Right kidney (tissue), 1 donor: ENCODE results near the gene DNAJC4.

Experiments
- DNase-seq: peaks from one replicate; pipeline ENCODE4 v3.0.0-alpha.2; 2016

DNAJC4 gene

DNA sequence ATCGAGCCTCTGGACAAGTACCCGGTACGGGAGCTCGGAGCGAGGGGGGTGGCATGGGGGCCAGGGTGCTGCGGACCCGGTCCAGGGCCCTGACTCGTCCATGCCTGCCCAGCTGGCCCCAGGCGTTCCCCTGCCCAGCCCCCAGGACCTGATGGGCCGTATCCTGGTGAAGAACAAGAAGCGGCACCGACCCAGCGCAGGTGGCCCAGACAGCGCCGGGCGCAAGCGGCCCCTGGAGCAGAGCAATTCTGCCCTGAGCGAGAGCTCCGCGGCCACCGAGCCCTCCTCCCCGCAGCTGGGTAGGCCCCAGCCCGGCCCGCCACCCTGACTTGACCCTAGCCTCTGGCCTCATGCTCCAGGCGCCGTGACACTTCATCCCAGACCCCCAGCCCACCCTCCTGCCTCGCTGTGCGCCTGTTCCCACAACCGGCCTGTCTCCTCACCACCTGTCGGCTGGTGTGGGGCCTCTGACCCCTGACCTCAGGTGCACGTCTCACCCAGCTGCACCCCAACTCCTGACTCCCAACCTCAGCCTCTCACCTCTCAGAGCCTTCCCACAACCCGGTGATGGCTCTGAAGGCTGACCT, 28.7 kb downstream of the DNAJC4 start:
- DNase-seq = no peak

DNA sequence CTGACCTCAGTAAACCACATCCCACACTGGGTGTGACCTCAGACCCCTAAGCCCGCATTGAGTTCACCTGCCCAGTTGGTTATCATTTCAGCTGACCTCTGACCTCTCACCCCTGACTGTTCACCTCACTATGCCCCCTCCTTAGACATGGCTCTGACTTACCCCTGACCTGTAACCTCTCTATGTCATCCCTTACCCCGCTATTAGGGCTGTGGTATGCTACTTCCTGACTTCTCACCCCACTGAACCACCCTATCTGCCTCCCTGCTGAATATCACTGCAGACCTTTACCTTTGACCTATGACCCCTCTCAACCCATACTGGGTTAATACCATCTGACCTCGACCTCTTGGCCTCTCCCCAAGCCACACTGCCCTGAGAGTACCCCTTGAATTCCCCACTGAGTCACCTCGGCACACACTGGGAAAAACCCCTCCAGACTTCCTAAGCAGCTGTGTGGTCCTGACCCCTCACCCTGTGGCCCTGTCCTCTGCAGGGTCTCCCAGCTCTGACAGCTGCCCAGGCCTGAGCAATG, 29.3 kb downstream of the DNAJC4 start:
- no peak for DNase-seq

DNA sequence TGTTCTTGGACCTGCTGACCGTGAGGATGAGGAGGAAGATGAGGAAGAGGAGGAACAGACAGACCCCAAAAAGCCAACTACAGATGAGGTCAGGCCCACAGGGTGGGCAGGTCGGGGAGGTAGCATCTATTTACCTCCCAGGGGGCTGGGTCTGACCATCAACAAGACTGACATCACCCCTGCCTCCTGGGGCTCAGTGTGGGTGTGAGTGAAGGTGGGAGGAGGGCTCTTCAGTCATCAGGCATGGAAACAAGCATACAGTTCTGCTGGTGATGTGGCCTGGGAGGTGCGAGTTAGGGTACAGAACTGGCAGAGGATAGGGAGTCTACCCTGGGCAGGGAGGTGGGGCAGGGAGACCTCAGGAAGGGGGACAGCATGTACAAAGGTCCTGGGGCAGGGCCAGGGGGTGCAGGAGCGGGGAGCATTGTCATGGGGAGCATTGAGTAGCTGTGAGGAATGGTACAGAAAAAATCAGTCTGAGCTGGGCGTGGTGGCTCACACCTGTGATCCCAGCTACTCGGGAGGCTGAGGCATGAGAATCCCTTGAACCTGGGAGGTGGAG, 29.9 kb downstream of the DNAJC4 start:
- no peak for DNase-seq

DNA sequence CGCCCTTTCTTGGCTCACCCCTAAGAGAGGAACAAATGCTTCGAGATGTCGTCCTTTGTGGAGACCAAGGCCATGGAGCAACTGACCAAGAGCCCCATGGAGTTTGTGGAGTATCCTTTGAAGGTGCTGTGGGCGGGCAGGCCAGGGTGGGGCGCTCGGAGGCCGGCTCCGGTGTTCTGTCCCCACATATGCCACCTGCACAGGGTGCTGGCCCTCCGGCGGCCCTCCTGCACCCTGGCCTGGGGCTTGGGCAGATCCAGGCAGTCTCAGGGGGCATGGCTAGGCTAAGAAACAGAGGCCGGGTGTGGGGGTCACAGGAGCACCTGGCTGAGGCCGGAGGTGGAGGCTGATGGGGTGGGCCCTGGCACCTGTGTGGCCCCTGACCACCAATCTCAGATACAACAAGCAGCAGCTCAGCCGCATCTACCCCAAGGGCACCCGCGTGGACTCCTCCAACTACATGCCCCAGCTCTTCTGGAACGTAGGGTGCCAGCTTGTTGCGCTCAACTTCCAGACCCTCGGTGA, 31.3 kb downstream of the DNAJC4 start:
- DNase-seq = no peak

DNA sequence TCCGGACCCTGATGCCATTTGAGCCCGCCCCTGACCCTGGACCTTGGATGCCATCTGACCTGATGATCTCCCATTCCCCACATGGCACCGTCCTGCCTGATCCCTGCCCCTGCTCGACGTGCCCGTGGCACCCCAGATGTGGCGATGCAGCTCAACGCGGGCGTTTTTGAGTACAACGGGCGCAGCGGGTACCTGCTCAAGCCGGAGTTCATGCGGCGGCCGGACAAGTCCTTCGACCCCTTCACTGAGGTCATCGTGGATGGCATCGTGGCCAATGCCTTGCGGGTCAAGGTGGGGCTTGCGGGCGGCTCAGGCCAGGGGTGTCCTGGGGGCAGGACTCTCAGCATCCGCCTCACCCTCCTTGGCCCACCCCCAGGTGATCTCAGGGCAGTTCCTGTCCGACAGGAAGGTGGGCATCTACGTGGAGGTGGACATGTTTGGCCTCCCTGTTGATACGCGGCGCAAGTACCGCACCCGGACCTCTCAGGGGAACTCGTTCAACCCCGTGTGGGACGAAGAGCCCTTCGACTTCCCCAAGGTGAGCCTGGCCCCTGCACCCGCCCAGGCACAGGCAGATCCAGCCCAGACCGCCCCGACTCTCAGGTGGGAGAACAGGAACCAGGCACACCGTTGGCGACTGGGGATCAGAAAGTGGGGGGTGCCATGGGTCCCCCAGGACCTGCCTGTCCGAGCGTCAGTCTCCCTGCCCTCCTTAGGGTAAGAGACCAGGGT, 32.1 kb downstream of the DNAJC4 start:
- DNase-seq = no peak

DNA sequence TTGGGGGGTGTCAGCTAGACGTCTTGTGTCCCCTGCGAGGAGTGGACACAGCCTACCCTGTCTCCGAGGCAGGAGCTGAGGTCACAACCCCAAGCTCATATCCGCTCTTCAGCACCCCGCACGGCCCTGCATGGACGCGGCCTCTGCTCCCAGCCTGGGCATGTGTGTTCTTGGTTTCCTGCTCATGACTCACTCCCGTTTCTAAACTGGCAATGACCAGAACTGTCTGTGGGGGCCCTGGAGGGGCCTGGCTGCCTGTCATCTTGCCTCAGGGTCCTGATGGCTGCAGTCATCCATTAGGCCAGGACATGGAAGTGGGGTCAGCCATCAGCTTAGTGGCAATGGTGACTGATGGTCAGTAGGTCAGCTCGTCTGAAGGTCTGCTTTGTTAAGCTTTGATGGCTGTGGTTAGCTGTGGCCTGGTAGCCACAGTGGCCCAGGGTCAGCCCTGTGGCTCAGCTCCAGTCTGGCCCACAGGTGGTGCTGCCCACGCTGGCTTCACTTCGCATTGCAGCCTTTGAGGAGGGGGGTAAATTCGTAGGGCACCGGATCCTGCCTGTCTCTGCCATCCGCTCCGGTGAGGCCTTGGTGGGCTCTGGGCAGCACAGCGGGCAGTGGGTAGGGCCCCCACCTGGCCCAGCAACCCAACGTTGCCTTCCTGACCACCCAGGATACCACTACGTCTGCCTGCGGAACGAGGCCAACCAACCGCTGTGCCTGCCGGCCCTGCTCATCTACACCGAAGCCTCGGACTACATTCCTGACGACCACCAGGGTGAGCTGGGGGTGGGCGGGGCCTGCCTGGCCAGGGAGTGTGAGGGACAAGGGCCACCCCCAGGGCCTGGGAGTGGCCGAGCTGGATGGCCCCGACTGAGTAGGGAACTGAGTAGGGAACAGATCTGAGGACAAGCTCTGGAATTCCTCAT, 32.9 kb downstream of the DNAJC4 start:
- peak; percentile 41 for DNase-seq

DNA sequence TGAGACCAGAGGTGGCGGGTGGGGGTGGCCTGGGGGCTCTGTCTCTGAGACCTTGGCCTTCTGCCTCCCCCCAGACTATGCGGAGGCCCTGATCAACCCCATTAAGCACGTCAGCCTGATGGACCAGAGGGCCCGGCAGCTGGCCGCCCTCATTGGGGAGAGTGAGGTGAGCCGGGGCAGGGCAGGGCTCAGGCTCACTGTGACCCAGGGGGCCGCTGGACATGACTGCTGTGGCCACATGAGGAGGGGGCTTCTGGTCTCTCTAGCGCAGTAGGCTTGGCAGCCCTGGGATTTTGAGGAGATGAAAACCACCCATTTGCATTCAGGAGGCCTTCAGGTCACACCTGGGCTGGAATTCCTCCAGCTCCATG, 33.6 kb downstream of the DNAJC4 start:
- no peak for DNase-seq

DNA sequence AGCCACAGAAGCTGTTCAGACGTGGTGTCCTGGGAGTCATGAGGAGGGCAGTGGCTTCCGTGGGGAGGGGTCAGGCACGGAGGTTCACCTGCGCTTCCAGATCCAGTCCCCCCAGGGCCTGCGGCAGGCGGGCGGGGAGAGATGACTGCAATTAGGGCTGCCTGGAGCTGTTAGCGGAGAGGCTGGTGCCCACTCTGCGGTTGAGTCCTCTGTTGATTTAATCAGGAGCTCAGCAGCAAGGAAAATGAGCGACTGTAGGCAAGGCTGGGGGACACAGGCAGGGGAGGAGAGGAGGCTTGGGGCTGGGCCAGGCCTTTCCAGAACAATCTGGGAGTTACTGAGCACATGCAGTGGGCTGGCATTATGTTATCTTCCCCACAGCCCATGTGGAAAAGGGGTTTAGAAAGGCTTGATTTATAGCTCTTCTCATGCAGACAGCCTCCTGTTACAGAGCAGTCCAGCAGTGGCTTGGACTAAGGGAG, 34.1 kb downstream of the DNAJC4 start:
- no peak for DNase-seq

DNA sequence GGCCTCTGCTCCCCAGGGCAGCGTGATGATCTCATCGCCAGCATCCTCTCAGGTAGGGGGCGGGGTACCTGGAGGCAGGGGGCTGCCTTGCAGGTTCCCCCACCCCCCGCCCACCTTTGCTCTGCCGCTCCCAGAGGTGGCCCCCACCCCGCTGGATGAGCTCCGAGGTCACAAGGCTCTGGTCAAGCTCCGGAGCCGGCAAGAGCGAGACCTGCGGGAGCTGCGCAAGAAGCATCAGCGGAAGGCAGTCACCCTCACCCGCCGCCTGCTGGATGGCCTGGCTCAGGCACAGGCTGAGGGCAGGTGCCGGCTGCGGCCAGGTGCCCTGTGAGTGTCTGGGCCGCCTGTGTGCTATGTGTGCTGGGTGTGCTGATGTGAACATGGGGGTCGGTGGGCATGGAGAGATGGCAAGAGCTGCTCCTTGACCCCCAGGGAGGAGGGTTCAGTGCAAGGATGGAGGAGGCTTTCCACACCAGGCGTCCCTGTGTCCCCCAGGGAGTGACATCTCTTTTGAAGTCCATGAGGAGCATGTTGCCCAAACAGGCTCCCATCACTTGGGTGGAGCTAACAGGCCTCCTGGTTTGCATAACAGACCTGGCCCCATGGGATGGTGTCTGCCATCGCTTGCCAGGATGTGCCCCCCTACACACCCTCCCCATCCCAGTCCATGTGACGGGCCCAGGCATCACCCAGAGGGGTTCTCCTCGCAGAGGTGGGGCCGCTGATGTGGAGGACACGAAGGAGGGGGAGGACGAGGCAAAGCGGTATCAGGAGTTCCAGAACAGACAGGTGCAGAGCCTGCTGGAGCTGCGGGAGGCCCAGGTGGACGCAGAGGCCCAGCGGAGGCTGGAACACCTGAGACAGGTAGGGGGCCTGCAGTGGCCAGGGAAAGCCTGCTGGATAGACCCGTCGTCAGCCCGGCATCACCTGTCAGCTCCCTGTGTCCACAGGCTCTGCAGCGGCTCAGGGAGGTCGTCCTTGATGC, 35.1 kb downstream of the DNAJC4 start:
- no peak for DNase-seq

DNA sequence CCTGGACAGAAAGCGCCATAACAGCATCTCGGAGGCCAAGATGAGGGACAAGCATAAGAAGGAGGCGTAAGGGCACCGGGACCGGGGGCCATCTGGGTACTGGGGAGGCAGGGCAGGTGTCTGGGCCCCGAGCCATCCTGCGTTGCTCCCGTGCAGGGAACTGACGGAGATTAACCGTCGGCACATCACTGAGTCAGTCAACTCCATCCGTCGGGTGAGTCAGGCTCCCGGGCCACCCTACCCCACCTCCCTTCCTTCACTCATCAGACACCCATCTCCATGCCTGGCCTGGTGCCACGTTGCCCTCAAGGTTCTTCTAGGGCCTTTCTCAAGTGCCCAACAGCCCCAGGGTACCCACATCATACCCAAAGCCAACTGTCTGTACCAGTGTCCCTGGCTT, 36.0 kb downstream of the DNAJC4 start:
- DNase-seq = no peak

DNA sequence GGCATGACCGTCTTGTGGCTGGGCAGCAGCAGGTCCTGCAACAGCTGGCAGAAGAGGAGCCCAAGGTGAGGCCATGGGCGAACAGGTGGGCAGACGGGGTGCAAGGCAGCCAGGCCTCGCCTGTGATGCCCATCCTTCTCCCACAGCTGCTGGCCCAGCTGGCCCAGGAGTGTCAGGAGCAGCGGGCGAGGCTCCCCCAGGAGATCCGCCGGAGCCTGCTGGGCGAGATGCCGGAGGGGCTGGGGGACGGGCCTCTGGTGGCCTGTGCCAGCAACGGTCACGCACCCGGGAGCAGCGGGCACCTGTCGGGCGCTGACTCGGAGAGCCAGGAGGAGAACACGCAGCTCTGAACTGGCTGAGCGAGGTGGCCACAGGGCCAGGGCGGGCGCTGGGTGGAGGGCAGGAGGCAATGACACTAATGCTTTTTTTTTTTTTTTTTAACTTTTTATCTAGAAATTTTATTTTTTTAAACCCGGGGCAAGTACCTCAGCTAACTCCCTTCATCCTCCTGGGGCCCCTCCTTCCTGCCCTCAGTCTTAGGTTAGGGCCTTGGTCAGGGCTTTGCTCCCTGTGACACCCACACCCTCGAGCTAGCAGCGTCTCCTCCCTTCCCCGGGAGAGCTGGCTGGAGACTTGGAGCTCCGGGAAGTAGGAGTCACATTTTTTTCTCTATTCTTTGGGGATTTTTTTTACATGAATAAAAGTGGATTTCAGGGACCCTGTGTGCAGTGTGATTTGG, 37.0 kb downstream of the DNAJC4 start:
- no peak for DNase-seq

DNA sequence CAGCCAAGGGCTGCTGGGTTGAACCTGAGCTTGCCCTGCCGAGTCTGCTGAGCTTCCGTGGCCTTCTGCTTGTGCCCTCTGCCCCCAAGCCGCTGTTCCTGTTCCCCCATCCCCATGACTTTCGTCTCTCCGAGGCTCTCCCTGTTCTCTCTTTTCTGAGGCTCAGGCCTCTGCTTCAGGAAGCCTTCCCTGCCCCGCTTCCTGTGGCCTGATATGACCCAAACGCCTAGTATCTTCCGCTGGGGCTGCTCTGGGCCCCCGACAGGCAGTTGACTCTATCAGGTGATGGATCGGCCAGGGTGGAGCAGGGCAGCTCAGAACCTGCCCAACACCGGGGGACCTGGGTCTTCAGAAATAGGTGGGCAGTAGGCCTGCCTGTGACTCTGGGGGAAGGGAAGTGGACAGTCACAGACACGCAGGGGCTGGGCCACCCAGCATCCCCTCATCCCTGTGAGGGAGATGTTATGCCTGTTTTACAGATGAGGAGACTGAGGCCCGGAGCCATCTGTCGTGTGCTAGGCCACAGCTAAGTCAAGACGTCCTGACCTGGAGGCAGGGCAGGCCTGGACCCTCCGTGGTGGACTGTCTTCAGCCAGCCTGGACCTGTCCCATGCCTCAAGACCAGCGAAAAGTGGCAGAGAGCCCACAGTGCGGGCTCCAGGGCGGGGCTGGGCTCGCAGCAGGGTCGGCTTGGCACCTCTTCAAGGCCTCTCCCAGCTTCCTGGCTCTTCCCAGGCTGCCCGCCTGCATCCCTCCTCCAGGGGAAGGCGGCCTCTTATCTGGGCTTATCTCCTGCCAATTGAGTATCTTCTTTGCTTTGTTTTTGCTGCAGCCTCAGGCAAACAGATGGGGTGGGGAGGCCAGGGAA, 37.9 kb downstream of the DNAJC4 start:
- DNase-seq = no peak

DNA sequence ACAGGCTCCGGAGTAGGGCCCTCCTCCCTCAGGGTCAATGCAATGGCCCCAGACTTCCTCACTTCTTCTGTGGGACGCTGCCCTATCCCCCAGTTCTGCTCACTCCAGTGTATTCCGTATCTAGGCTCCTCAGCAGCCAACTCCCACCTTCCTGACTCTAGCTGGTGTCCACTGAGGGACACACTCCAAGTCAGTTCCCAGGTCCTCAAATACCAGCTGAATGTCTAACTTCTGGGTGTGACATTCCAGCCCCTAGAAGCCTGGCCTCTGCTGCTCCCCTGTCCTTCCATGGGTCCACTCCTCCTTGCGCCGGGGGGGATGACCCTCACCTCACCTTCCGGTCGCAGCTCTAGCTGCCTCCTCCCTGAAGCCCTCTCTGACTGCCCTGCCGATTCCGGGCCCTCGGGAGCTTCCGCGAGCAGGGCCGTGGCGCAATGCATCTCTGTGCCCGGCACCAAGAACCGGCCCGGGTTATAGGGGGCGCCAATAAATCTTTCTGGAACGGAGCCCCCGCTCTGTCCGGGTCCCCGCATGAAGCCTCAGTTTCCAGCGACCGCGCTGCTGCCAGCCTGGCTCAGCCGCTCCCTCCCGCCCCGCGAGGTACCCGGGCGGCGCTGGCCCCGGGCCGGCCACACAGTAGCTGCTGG, 38.7 kb downstream of the DNAJC4 start:
- DNase-seq = peak; percentile 37

DNA sequence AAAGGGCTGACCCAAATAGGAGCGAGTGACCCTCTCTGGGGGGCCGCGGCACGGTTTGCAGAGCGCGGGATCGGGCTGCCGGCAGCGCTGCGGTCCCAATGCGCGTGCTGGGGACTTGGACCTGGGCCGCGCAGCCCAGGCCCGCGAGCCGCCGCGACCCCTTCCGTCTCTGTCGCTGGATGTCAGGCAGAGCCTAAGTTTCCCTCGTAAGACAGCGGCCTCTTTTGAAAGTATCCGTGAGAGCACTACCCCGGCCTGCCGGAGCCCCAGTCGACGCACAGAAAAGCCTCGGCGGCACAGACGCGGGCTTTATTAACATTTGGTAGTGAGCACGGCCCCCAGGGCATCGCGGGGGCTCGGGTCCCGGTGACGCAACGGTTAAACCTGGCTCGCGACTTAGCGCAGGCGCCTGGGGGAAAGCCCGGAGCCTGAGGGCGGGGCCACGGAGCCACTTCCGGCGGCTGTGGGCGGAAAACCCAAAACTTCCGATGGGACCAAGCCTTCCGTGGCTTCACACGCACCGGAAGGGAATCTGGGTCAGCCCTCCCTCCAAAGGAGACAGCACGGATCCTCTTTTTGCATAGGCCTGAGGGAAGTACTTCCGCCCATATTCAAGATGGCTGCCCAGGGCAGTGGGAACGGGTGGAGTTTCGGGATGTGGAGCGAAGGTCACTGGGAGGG, 39.3 kb downstream of the DNAJC4 start:
- peak; percentile 98 for DNase-seq

DNA sequence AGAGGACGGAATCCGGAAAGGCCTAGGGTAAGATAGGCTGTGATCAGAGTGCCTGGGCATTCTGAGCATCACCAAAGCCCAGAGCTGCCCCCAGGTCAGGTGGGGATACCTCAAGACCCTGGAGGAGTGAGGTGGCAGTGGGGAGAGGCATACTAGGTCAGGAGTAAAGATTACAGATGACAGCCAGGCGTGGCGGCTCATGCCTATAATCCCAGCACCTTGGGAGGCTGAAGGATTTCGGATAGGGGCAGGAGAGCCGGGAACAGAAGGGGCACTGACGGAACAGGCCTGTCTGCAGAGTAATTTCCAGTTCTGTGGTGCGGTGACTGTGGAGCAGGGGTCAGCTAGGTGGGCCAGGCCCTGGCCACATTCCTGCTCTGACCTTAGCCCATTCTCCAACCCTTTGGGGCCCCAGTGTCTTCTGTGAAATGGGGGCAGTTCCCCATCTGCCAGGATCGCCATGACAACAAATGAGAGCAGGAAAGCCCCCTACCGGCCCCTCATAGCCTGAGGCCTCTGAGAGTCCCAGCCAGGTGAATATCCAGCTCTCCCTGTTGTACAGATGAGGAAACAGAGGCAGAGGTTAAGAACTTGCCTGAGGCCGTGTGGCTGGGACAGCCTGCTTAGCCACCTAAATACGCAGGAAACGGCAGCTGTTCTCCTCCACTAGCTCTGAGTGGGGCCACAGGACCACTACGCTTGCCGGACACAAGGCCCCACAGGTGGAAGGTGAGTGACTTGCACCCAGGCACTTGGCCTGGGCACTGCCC, 44.9 kb downstream of the DNAJC4 start:
- no peak for DNase-seq

DNA sequence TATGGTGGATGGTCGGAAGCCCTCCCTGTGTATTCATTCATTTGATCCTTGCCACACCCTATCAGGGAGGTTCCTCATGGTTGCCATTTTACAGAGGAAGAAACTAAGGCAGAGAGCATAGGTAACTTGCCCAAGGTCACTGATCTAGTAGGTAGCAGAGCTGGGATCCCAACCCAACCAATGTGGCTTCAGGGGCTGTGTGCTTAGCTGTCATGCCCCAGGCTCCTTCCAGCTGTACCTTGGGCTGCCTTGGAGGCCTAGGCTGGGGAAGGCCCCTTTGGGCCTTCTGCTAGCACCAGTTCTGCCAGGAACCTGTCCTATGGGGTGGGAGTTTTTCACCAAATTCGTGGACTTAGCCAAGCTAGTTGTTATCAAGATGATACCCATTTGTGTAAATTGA, 45.5 kb downstream of the DNAJC4 start:
- DNase-seq = no peak
